Natural killer cell treated with Interleukin-12 subunit alpha and Interleukin-12 subunit beta and Interleukin-15 and Interleukin-18, amount 100 ng/mL, for 72 hours (primary cell): ENCODE results near the gene PAK5. TPM values are rescaled to one million over a fixed set of nuclear protein-coding genes. Genes with fewer than 3 reads are reported as not detected.

Experiments
- total RNA-seq, 2 donors: library from RNA; stranded (reverse); gene quantifications; one replicate each; pipeline ENCODE4 v1.2.3, GENCODE V29; 2022

The PAK5 gene
- total RNA-seq, 2 donors from 2014 or later: not detected

Other genes with a start within 250 kb of the PAK5 start
- 1 to 10 TPM; 1.8 to 4.4 TPM for gene ANKEF1, start 195.9 kb upstream of the PAK5 start, total RNA-seq